K562 (cell line): ENCODE data around the gene EGFL7.

Experiments
- MCM5 ChIP-seq: fragments of 450-650 bp; IDR thresholded peaks from 2 replicates; pipeline ENCODE4 v1.6.1; 2016; ENCODE audit warnings: low read depth
- ZFP91 ChIP-seq: sonication (generic); formaldehyde crosslinking; IDR thresholded peaks from 2 replicates; pipeline ENCODE4 v1.8.0; 2022; ENCODE audit warnings: mild to moderate bottlenecking, missing genetic modification reagents
- ZNF311 ChIP-seq: fragments of 250-450 bp; sonication (Bioruptor Pico); IDR thresholded peaks from 2 replicates; pipeline ENCODE4 v1.4.0; 2020; ENCODE audit warnings: mild to moderate bottlenecking, moderate library complexity
- ZNF407 ChIP-seq: fragments of 450-650 bp; IDR thresholded peaks from 2 replicates; pipeline ENCODE4 v1.6.1; 2016; ENCODE audit warnings: low read depth
- ZNF766 ChIP-seq: fragments of 200-800 bp; sonication (Bioruptor generic); conservative IDR thresholded peaks from 2 replicates; pipeline ENCODE4 v1.6.1; 2016; ENCODE audit warnings: missing genetic modification characterization, missing compliant biosample characterization
- ZNF785 ChIP-seq: fragments of 250-450 bp; sonication (Bioruptor Pico); IDR thresholded peaks from 2 replicates; pipeline ENCODE4 v1.4.0; 2020; ENCODE audit warnings: mild to moderate bottlenecking
- ZSCAN29 ChIP-seq: fragments of 450-650 bp; IDR thresholded peaks from 2 replicates; pipeline ENCODE4 v1.6.1; 2017
- TF ChIP-seq, protein P1 (sequence below): fragments of 450-650 bp; formaldehyde crosslinking; IDR thresholded peaks from 2 replicates; pipeline ENCODE4 v1.4.0; 2020; ENCODE audit warnings: mild to moderate bottlenecking, moderate library complexity

- no peak for TF ChIP-seq ZSCAN29
- no peak for TF ChIP-seq ZFP91 (CRISPR knock-in tag)
- TF ChIP-seq ZNF766 (CRISPR knock-in tag) = no peak
- no peak for TF ChIP-seq MCM5
- TF ChIP-seq ZNF407 = no peak
- TF ChIP-seq, protein P1, sequence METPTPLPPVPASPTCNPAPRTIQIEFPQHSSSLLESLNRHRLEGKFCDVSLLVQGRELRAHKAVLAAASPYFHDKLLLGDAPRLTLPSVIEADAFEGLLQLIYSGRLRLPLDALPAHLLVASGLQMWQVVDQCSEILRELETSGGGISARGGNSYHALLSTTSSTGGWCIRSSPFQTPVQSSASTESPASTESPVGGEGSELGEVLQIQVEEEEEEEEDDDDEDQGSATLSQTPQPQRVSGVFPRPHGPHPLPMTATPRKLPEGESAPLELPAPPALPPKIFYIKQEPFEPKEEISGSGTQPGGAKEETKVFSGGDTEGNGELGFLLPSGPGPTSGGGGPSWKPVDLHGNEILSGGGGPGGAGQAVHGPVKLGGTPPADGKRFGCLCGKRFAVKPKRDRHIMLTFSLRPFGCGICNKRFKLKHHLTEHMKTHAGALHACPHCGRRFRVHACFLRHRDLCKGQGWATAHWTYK (CRISPR knock-in tag) = no peak
- TF ChIP-seq ZNF785 (CRISPR knock-in tag) = no peak
- no peak for TF ChIP-seq ZNF311 (CRISPR knock-in tag)
These were observed 18.4 kb upstream of the EGFL7 start for GRCh38 chr9:136644343-136644592.
